ENCODE measurements around the gene NACC2. TPM values are rescaled to one million over a fixed set of nuclear protein-coding genes. Genes with fewer than 3 reads are reported as not detected.

Gene NACC2
- total and polyA plus RNA-seq, 9 donors: 7.0 to 47.0 (median 27.2) TPM

DNA sequence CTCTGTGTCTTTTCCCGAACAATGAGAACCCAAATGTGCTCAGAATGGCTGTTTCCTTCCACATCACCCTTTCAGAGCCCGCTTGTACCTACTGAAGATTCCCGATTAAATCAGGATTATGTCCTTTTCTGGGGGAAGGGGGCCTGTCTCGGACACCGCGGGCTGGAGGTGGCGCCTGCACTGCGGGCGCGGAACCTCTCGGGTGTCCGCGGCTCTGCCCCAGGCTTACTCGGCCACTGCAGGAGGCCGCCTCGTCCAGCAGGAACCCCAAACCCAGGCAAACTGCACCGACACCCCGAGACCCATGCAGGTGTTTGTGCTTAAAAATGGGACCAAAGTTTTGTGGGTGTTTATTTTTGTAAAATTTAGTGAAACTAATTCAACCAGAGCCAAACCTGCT lies 32.2 kb upstream of the NACC2 start:
- TF ChIP-seq, protein P1, sequence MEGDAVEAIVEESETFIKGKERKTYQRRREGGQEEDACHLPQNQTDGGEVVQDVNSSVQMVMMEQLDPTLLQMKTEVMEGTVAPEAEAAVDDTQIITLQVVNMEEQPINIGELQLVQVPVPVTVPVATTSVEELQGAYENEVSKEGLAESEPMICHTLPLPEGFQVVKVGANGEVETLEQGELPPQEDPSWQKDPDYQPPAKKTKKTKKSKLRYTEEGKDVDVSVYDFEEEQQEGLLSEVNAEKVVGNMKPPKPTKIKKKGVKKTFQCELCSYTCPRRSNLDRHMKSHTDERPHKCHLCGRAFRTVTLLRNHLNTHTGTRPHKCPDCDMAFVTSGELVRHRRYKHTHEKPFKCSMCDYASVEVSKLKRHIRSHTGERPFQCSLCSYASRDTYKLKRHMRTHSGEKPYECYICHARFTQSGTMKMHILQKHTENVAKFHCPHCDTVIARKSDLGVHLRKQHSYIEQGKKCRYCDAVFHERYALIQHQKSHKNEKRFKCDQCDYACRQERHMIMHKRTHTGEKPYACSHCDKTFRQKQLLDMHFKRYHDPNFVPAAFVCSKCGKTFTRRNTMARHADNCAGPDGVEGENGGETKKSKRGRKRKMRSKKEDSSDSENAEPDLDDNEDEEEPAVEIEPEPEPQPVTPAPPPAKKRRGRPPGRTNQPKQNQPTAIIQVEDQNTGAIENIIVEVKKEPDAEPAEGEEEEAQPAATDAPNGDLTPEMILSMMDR (IDR thresholded peaks at IDR 0.05): no peak
- no peak for TF ChIP-seq EP300 (IDR thresholded peaks at IDR 0.05)
- no peak for TF ChIP-seq POLR2A (IDR thresholded peaks at IDR 0.05)
- DNase-seq: no peak
- H3K36me3 ChIP-seq: no peaks in the 10 kb centered on the region
- no peaks in the 10 kb centered on the region for H3K9me3 ChIP-seq
- intact Hi-C loops (cut with DNase I): loop anchor here in 3 of 4 donors (5.0 to 10.0 kb wide), 3 partner anchors 150 to 423 kb away; partner anchors contain the start of gene KCNT1 (in 1 of the 3)
- H3K4me1 ChIP-seq (ENCODE audit: insufficient read depth): peaks cover 2% of the 10 kb centered on the region
- no peak overlapping the region for H3K4me3 ChIP-seq
- WGBS, 3 donors: 72 to 80% (median 77%) methylated on average over 18 of the region's 18 CpGs
- H3K27me3 ChIP-seq: no peaks in the 10 kb centered on the region
- H3K27ac ChIP-seq: no peak overlapping the region

DNA sequence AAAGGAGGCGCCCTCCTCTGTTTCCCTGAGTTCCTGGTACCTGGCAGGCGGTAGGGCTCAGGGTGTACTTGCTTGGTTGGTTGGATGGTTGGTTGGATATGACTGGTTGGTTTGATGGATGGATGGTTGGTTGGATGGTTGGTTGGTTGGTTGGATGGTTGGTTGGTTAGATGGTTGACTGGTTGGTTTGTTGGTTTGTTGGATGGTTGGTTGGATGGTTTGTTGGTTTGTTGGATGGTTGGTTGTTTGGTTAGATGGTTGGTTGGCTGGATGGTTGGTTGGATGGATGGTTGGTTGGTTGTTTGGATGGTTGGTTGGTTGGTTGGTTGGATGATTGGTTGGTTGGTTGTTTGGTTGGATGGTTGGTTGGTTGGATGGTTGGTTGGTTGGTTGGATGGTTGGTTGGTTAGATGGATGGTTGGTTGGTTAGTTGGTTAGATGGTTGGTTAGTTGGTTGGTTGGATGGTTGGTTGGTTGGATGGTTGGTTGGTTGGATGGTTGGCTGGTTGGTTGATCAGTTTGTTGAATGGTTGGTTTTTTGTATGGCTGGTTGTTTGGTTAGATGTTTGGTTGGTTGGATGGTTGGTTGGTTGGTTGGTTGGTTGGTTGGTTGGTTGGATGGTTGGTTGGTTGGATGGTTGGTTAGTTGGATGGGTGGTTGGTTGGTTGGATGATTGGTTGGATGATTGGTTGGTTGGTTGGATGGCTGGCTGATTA lies 30.0 kb upstream of the NACC2 start:
- no peak overlapping the region for H3K4me3 ChIP-seq
- WGBS, 3 donors: 87 to 94% (median 93%) methylated on average over 2 of the region's 2 CpGs
- no peak for TF ChIP-seq POLR2A (IDR thresholded peaks at IDR 0.05)
- no peak for TF ChIP-seq EP300 (IDR thresholded peaks at IDR 0.05)
- TF ChIP-seq, protein P1 (IDR thresholded peaks at IDR 0.05): no peak
- H3K4me1 ChIP-seq (ENCODE audit: insufficient read depth): peaks cover 2% of the 10 kb centered on the region
- H3K36me3 ChIP-seq: no peaks in the 10 kb centered on the region
- no peak overlapping the region for H3K27ac ChIP-seq
- no peak for DNase-seq
- H3K27me3 ChIP-seq: no peaks in the 10 kb centered on the region
- H3K9me3 ChIP-seq: no peaks in the 10 kb centered on the region
- intact Hi-C loops (cut with DNase I): loop anchor here (5.0 to 10.0 kb wide), 8 partner anchors 38 to 523 kb away; partner anchors contain the start of gene KCNT1 (in 2 of the 4)

DNA sequence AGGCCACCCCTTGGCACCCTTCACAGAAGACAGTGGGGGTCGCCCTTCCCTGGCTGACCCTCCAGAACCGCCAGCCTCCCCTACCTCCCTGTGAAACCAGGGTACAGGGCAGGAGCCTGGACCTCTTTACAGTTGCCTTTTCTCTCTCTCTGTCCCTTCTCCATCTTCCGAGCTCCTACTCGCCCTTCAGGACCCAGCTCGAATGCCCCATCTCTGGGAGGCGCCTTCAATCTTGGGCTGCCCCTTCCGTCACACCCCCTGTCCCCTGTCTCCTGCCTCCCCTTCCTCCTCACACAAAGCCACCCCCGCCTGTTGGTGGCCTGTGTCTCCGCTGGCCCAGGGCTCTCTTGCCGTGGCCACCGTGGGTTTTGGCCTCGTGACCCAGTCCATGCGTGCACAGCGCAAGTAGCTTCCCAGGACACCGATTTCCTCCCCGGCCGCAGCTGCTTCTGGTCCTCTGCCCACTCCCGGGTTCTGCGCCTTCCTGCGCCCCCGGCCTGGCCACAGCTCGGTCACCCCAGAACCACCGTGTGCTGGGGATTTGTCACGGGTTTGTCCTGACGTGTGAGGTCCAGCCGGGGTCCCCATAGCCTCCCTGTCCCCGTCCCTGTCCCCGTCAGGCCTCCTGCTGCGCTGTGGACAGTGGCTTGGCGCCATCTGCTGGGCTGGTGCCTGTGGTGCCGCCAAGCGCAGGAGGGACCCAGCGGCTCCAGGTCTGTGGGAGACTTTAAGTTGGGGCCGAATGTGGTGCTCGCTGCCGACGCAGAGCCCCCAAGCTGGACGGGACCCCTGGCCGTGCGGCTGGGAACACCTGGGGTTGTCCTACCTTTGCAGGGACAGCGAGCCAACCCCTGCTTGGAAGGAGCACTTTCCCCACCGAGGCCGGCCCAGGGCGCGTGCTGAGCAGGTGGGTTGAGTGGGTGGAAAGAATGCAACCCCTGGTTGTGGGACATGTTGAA lies 27.6 kb upstream of the NACC2 start:
- no peaks in the 10 kb centered on the region for H3K9me3 ChIP-seq
- intact Hi-C loops (cut with DNase I): loop anchor here (1.0 to 10.0 kb wide), 9 partner anchors 35 to 520 kb away; partner anchors contain the start of gene KCNT1 (in 2 of the 4)
- TF ChIP-seq, protein P1 (IDR thresholded peaks at IDR 0.05): peak; percentile 97 to 99 (median 99)
- no peak for TF ChIP-seq EP300 (IDR thresholded peaks at IDR 0.05)
- peak; percentile 28 for TF ChIP-seq POLR2A (IDR thresholded peaks at IDR 0.05)
- H3K4me3 ChIP-seq: no peak overlapping the region
- peaks cover 4% of the 10 kb centered on the region for H3K4me1 ChIP-seq (ENCODE audit: insufficient read depth)
- H3K27ac ChIP-seq: no peak overlapping the region
- DNase-seq: peak; percentile 67 to 85 (median 81)
- 17 to 21% (median 17%) methylated on average over 45 of the region's 45 CpGs for WGBS, 3 donors
- H3K36me3 ChIP-seq: no peaks in the 10 kb centered on the region
- no peaks in the 10 kb centered on the region for H3K27me3 ChIP-seq

DNA sequence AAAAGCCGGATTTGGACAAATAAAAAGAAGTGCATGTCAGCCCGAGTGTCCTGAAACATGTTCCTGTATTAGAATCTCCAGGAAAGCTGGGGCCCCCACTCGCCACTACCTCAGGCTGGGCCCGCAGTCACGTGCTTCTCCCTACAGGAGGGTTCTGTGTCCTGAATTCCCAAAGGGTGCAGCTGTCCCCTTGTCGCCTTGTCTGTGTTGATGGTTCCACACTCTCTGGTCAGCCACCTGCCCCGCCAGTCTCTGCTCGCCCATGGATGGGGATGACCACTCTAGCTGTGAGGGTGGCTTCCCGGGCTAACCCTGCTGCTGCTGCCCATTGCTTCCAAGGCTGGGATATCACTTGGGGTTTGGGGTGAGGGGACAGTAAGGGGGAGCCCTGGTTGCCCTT lies 26.7 kb upstream of the NACC2 start:
- intact Hi-C loops (cut with DNase I): loop anchor here (2.0 to 10.0 kb wide), 8 partner anchors 34 to 520 kb away; partner anchors contain the start of gene KCNT1 (in 2 of the 4)
- Histone ChIP-seq H3K36me3 (no peaks in the 10 kb centered on the region), H3K9me3 (no peaks in the 10 kb centered on the region), H3K27me3 (no peaks in the 10 kb centered on the region), H3K27ac (no peak overlapping the region), H3K4me3 (no peak overlapping the region), H3K4me1 (ENCODE audit: insufficient read depth) (peaks cover 7% of the 10 kb centered on the region)
- DNase-seq: no peak
- 74 to 88% (median 77%) methylated on average over 9 of the region's 9 CpGs for WGBS, 3 donors
- no peak for TF ChIP-seq POLR2A (IDR thresholded peaks at IDR 0.05)
- TF ChIP-seq EP300 (IDR thresholded peaks at IDR 0.05): no peak
- TF ChIP-seq, protein P1 (IDR thresholded peaks at IDR 0.05): no peak

Measured in ovary (tissue), 9 donors.